ENCODE measurements around the gene WNK1. TPM values are rescaled to one million over a fixed set of nuclear protein-coding genes. Genes with fewer than 3 reads are reported as not detected.
A peak's percentile ranks its signal among the peaks of the same experiment; 100 is the strongest.
"Not testable (repeated sequence)": the region's sequence is repeated elsewhere in the genome, so short reads cannot be mapped to it uniquely, and the experiment has no call there.

The WNK1 gene
- total and polyA plus RNA-seq, 2 donors (not counting 3 experiments of a cell fraction or from before 2014, with no cell fraction given) = 46.3 to 108 TPM

DNA sequence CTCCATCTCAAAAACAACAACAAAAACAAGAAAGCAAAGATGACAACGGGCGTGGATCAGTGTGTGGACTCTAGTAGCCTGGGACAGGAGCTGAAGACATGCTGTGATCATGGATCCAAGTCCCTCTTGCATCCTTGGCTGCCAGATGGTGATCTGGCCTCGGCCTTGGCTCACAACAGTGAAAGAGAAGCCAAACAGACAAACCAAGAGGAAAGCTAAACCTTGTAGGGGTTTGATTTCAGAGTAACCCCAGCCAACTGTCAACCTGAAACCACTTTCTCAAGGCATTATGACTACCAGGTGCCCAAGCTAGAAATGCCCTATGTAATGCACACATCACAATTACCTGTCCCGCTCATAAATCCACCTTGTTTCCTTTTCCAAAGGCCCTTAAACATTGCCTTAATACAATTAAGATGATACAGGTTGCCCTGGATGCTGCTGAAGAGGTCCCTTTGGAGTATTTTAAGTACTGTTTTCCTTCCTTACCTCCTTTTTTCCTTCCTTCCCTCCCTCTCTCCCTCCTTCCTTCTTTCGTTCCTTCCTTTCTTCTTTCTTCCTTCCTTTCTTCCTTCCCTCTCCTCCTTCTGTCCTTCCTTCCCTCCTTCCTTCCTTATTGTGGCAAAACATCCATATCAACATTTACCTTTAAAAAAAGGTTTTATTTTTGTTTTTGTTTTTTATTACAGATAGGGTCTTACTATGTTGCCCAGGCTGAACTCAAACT is 47.7 kb upstream of the WNK1 start:
- FAIRE-seq (peak; percentile 8), DNase-seq (ENCODE audit: low read depth, low spot score) (no peak)
- intact Hi-C loops (cut with micrococcal nuclease) (no loop called here), dilution Hi-C loops (cut with MboI; ENCODE audit: extremely low pct_ligation_motif_present, low sequenced_read_pairs) (no loop called here)
- no peak overlapping the region for H3K9ac ChIP-seq (replicated peaks; ENCODE audit: extremely low read depth, insufficient read depth, low read length)
- no peak overlapping the region for H2AFZ ChIP-seq (ENCODE audit: low read depth, low read length)
- H3K36me3 ChIP-seq (ENCODE audit: control insufficient read depth in 2 of 2, extremely low read depth in 1 of 2, insufficient read depth in 2 of 2, low read length in 2 of 2) = no peaks in the 10 kb centered on the region
- no TSS peak for BruUV-seq (replicated peaks)
- H3K27me3 ChIP-seq (ENCODE audit: control insufficient read depth in 2 of 2, insufficient read depth in 2 of 2, low read length in 2 of 2) = peaks cover 2 to 3% of the 10 kb centered on the region in 2 experiments
- CTCF ChIA-PET = no interaction called here
- TF ChIP-seq GATA2 (IDR thresholded peaks at IDR 0.05; ENCODE audit: insufficient read depth, insufficient read length, low read depth, low read length) (no peak), FOS (IDR thresholded peaks at IDR 0.05; ENCODE audit: borderline replicate concordance, insufficient read depth, low read length) (no peak), CTCF (IDR thresholded peaks at IDR 0.05; ENCODE audit: extremely low read depth in 1 of 2, insufficient read depth in 1 of 2, low read depth in 1 of 2, low read length in 2 of 2) (no peak), JUN (IDR thresholded peaks at IDR 0.05; ENCODE audit: borderline replicate concordance, insufficient read depth, insufficient read length, low read depth) (no peak), POLR2A (IDR thresholded peaks at IDR 0.05; ENCODE audit: low read depth, low read length) (no peak), EZH2 (IDR thresholded peaks at IDR 0.05; ENCODE audit: borderline replicate concordance, low read depth, low read length, severe bottlenecking) (no peak), POLR2AphosphoS5 (IDR thresholded peaks at IDR 0.05; ENCODE audit: insufficient read depth, low read depth, low read length) (no peak), MYC (IDR thresholded peaks at IDR 0.05; ENCODE audit: low read depth, low read length) (no peak)
- TF ChIP-seq, protein P1, sequence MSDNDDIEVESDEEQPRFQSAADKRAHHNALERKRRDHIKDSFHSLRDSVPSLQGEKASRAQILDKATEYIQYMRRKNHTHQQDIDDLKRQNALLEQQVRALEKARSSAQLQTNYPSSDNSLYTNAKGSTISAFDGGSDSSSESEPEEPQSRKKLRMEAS (IDR thresholded peaks at IDR 0.05; ENCODE audit: insufficient read depth, insufficient read length) = no peak
- H3K9me3 ChIP-seq (replicated peaks; ENCODE audit: control insufficient read depth, insufficient read depth, low read length) = no peaks in the 10 kb centered on the region
- H4K20me1 ChIP-seq (replicated peaks; ENCODE audit: control insufficient read depth, extremely low read depth, insufficient read depth, low read length) = no peaks in the 10 kb centered on the region
- H3K27ac ChIP-seq (ENCODE audit: insufficient read depth, low read depth, low read length) = no peak overlapping the region
- no peak overlapping the region for H3K4me3 ChIP-seq (replicated peaks in 1 of 3; ENCODE audit: insufficient read depth in 1 of 3, low read depth in 1 of 3, low read length in 3 of 3)
- POLR2A ChIA-PET = no interaction called here
- no peaks in the 10 kb centered on the region for H3K9me1 ChIP-seq (replicated peaks; ENCODE audit: control insufficient read depth, extremely low read depth, insufficient read depth, low read length)
- H3K79me2 ChIP-seq (ENCODE audit: control insufficient read depth, insufficient read depth, low read length) = no peaks in the 10 kb centered on the region
- H3K4me2 ChIP-seq (ENCODE audit: insufficient read depth, low read length) = no peak overlapping the region
- H3K4me1 ChIP-seq (ENCODE audit: control insufficient read depth, extremely low read depth, insufficient read depth, low read length) = no peaks in the 10 kb centered on the region

DNA sequence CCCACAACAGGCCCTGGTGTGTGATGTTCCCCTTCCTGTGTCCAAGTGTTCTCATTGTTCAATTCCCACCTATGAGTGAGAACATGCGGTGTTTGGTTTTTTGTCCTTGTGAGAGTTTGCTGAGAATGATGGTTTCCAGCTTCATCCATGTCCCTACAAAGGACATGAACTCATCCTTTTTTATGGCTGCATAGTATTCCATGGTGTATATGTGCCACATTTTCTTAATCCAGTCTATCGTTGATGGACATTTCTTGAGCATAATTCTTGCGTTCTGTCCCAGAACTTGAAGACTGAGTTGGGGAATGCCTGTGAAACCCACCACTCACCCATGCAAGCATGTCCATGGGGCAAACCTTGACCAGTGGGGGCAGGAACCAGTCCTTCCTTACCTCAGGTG is 44.3 kb upstream of the WNK1 start:
- POLR2A ChIA-PET; BruUV-seq (replicated peaks); FAIRE-seq: not testable (repeated sequence)

More for the DNA sequence above, 44.3 kb upstream of the WNK1 start:
- H3K4me2 ChIP-seq (ENCODE audit: insufficient read depth, low read length); dilution Hi-C loops (cut with MboI; ENCODE audit: extremely low pct_ligation_motif_present, low sequenced_read_pairs); H4K20me1 ChIP-seq (replicated peaks; ENCODE audit: control insufficient read depth, extremely low read depth, insufficient read depth, low read length); H3K9ac ChIP-seq (replicated peaks; ENCODE audit: extremely low read depth, insufficient read depth, low read length); H3K4me3 ChIP-seq (replicated peaks in 1 of 3; ENCODE audit: insufficient read depth in 1 of 3, low read depth in 1 of 3, low read length in 3 of 3); DNase-seq (ENCODE audit: low read depth, low spot score); H3K27ac ChIP-seq (ENCODE audit: insufficient read depth, low read depth, low read length); H3K36me3 ChIP-seq (ENCODE audit: control insufficient read depth in 2 of 2, extremely low read depth in 1 of 2, insufficient read depth in 2 of 2, low read length in 2 of 2); H3K27me3 ChIP-seq (ENCODE audit: control insufficient read depth in 2 of 2, insufficient read depth in 2 of 2, low read length in 2 of 2); H3K79me2 ChIP-seq (ENCODE audit: control insufficient read depth, insufficient read depth, low read length); intact Hi-C loops (cut with micrococcal nuclease); H3K9me3 ChIP-seq (replicated peaks; ENCODE audit: control insufficient read depth, insufficient read depth, low read length); H3K9me1 ChIP-seq (replicated peaks; ENCODE audit: control insufficient read depth, extremely low read depth, insufficient read depth, low read length); H2AFZ ChIP-seq (ENCODE audit: low read depth, low read length); H3K4me1 ChIP-seq (ENCODE audit: control insufficient read depth, extremely low read depth, insufficient read depth, low read length); CTCF ChIA-PET: not testable (repeated sequence)

Data from endothelial cell of umbilical vein (primary cell).